Ramos (cell line): Measurements from ENCODE around the gene IGSF9.

ENCODE experiments used
- in situ Hi-C: fragments of 300-500 bp; cut with MboI; formaldehyde crosslinking; loops from one replicate; pipeline ENCODE4 v1.14.3; 2022; ENCODE audit warnings: low sequenced_read_pairs; ENCODE audit not compliant: unreplicated experiment

Gene IGSF9

DNA sequence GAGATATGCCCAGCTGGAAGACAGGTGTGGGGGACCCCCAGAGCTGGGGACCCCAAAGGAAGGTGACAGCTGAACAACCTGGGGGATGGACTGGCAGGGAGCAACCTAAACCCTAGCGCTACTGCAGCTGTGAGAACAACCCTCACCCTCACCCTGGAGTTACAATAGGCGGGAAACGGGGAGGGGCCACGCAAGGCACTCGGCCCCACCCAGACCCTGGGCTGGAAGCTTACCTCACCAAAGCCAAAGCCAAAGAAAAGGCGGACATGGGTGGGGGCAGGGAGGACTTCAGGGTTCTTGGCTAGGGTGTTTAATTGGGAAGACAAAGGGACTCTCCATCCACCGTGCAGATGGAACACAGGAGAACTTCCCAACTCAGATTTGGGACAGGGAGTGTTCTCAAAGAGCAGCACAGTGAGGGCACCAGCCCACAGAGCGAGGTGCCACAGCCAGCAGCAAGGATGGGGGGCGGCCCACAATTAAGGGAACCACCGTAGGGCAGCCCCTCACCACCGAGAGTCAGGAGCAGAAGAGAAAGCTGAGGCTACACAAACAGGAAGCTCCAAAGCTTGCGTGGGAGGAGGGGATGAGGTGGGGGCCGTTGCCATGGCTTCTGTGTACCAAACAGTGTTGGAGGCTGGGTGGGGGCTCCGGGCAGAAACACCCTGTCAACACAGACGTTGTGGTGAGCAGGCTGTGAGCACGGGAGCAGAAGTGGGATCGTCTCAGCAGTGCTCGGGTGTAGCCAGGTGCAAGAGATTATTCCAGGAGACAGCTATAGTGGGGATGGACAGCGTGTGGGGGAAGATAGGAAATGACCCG is 22.0 kb downstream of the IGSF9 start:
- in situ Hi-C loops = no loop called here

DNA sequence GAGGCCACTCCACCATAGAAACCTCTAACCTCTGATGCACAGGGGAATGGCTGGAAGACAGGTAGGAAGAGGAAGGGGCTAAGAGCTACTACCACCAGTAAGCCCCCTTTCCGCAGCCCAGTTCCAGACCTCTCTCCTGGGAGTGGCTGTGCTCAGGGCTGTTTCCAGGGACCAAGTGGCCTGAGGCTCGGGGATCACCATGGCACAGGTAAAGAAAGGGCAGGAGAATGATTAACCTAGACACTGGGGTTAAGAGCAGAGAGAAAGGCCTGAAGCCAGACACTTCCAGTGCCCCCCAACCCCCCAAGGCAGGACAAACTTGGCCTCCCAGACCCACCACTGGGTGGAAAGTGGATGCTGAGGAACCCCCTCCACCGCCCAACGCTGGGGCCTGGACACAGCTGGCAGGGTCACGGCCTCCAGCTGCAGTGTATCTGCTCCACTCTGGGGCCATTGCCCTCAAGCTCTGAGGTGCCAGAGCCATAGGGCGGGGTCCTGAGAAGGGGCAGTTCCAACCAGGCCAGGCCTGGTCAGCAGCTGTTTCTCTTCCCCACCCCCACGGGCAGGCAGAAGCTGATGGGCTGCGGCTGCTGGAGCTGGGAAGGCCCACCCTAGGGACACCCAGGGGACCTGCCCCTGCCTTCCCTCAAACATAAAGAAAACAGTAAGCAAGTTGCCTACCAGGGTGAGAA is 22.8 kb downstream of the IGSF9 start:
- in situ Hi-C loops = no loop called here

DNA sequence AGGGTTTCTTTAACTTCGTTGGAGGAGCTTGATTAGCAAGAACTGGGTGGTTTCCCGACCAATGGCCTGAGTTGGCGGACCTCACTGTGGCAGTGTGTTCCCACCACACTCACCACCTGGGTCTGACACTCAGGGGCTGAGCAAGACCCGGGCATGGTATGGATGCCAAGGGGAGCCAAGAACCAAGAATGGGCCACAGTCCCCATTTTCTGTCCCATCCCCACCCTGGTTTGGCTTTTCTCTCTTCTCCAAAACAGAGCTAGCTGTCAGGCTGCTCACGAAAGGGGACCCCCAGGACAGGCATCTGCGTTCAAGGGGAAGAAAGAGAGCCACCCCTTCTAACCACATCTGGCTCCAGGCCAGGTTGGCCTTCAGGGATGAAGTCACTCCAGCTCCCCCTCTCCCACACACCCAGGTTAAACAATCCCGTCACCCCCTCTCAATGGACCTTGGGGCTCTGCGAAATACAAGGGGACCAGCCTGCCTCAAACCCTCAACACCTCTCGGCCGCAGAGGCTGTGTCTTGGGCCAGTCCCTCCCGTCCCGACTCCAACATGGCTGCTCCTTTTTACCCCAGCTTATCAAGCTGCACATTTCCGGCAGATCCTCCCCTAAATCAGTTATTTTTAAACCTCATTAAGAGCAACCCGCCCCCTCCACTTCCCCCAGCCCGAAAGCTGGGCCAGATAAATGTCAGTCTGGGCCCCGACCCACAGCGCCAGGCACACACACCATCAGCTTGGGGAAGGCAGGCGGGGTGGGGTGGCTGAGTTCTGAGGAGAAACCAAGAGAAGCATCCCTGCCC is 23.5 kb downstream of the IGSF9 start:
- in situ Hi-C loops = no loop called here

- in situ Hi-C loops = no loop called here
Observed at GRCh38 chr1:159921251-159921650, 24.2 kb downstream of the IGSF9 start.

DNA sequence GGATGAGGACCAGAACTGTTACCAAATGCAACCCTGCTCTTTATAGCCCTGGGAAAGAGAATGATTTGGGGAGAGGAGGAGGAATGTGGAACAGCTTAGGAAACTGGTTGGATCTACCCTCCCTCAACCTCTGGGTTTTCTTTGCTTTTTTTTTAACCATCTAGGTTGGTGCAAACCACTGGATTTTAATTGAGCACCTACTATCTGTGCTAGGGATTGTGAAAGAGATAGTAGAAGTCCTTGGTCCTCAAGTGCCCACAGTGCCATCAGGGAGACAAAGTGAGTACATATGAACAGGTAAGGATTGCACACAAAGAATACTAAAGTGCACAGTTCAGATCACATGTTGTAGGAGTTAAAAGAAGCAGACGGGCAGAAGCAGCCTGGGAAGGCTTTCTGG is 24.8 kb downstream of the IGSF9 start:
- in situ Hi-C loops = no loop called here

GRCh38 chr1:159920202-159920601 is 25.2 kb downstream of the IGSF9 start:
- in situ Hi-C loops = no loop called here

GRCh38 chr1:159919236-159919865 is 26.1 kb downstream of the IGSF9 start:
- in situ Hi-C loops = no loop called here

- in situ Hi-C loops = no loop called here
Observed at GRCh38 chr1:159918352-159919200, 26.8 kb downstream of the IGSF9 start.

DNA sequence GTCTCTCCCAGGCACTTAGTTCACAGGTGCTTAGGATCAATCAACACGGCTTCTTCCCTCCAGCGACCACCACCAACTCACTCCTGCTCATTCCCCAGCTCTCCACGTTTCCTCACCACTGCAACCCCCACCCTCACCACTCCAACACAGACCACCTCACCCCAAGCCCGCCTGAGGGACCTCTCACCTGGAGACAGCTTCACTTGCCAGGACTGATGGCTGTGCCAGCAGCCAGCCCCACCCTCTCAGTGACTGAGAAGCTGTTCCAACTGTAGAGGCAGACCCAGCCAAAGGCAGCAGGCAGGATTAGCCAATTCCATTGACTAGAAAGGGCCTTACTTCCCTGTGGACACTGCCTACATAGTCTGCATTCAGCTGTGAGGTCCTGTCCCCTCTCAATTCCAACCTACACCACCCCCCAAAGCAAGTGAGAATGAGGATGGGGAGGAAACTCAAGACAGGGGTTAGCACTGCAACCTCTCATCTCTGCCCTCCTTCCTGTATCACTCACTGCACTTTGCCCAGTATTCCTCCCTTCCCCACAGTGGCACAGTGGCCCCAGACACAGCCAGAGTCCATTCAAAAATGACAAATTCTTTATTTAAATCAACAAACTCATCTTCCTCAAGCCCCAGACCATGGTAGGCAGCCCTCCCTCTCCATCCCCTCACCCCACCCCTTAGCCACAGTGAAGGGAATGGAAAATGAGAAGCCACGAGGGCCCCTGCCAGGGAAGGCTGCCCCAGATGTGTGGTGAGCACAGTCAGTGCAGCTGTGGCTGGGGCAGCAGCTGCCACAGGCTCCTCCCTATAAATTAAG is 27.7 kb downstream of the IGSF9 start:
- in situ Hi-C loops = no loop called here

- in situ Hi-C loops = no loop called here
Observed at GRCh38 chr1:159916242-159917051, 29.0 kb downstream of the IGSF9 start.

DNA sequence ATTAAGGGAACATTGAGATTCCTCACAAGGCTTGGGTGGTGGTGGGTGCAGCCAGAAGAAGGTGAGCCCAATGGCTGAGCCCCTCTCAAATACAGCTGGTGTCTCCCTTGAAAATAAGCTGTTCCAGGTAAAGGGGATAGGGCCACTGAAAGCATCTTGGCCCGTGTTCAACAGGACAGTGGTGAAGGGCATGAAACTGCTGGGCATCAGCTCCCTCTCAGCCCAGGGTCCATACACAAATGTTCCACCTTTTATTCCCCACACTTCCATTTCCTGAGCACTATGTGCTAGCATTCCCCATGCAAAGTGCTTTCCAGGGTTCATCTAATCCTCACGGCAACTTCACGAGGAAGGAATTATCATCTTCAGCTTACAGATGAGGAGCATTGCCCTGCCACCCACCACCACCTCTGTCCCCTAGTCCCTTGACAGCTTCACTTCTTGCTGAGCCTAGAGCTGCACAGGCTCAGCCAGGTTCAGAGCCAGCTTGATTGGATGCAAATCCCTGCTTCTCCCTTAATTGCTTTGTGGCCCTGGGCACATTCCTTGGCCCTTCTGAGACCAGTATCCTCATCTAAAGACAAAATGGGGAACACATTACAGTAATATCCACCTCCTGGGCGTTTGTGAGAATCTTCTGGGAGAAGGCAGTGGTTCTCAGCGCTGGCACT is 29.7 kb downstream of the IGSF9 start:
- in situ Hi-C loops = no loop called here

GRCh38 chr1:159914252-159915018 is 31.0 kb downstream of the IGSF9 start:
- in situ Hi-C loops = no loop called here

DNA sequence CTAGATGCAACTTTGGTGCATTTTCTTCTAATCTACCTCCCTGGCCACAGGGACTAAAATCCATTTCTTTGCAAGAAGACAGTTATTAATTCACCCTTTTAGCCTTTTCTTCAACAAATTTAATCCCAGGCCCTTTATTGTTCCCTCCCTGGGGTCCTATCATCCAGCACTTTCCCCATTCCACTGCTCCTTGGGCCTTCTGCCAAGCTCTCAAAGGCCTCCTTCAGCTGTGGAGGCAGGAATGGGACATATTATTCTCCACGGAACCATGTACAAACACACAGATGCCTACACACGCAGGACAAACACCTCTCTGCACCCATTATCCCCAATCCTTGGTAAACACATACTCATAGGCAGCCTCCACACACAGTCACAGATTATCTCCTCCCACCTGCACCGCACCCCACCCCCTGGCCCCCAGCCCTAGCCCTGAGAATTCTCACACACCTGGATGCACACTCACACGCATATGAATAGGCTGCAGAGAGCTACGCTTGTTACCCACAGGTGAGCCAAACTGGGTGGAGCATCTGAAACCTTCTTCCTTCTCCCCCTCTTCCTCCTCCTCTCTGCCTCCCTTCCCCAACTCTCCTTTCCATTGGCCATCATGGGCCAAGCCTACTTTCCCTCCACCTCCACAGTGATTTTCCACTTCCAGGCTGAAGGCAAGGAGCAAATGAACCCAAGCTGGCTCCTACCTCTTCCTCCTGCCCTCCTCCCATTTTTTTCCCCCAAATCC is 31.8 kb downstream of the IGSF9 start:
- in situ Hi-C loops = no loop called here

GRCh38 chr1:159911326-159912070 is 33.9 kb downstream of the IGSF9 start:
- in situ Hi-C loops = no loop called here
